Left ventricle myocardium superior (tissue), 1 donor: Measurements from ENCODE around the gene SCAPER. TPM values are rescaled to one million over a fixed set of nuclear protein-coding genes. Genes with fewer than 3 reads are reported as not detected.
"Not testable (repeated sequence)": the region's sequence is repeated elsewhere in the genome, so short reads cannot be mapped to it uniquely, and the experiment has no call there.

Experiments
- ATAC-seq: fragments of 200-7000 bp; cut with Tn5 transposase; one replicate; pipeline ENCODE4 v1.9.1; 2020; ENCODE audit warnings: mild to moderate bottlenecking, moderate library complexity
- DNase-seq: peaks from one replicate; pipeline ENCODE4 v3.0.0-alpha.2; 2020
- intact Hi-C: fragments of 100-400 bp; cut with micrococcal nuclease; formaldehyde crosslinking; loops from one replicate; pipeline ENCODE4 v1.11.0; 2022
- total RNA-seq: library from RNA; stranded (reverse); fragmentation: NEBNext Ultra II Directional; extraction: Animal tissue kit (Norgen Biotek cat#: 25700); gene quantifications from one replicate; pipeline ENCODE4 v1.2.1, GENCODE V29; 2021
- donor health status: DM: no; HTN: yes; CAD: no; lungs with severe emphysema.

Gene SCAPER
- total RNA-seq, 1 donor from 2014 or later, result 54.9 TPM

- no peak for ATAC-seq
- no peak for DNase-seq
- intact Hi-C loops, result no loop called here
Observed at GRCh38 chr15:76533995-76534394, 371.1 kb downstream of the SCAPER start.

GRCh38 chr15:76533060-76533820 is 371.9 kb downstream of the SCAPER start:
- intact Hi-C loops, result no loop called here
- no peak for ATAC-seq
- no peak for DNase-seq

GRCh38 chr15:76529911-76530310 is 375.2 kb downstream of the SCAPER start:
- DNase-seq (no peak), ATAC-seq (no peak)
- intact Hi-C loops, result no loop called here

DNA sequence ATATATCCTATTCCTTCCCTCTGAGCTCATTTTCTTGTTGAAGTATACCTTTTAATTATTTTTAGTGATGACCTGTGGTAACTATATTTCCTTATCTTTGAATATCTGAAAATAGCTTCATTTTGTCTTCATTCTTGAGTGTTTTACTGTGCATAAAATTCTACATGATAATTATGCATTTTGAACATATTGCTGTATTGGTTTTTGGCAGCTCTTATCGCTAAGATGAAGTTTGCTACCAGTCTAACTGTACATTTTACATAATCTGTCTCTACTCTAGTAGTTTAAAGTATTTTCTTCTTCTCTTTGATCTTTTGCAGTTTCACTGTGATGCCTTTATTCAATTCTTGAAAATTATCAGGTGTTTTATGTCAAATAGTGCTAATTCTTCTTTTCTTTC is 379.0 kb downstream of the SCAPER start:
- intact Hi-C loops, result no loop called here
- DNase-seq (no peak), ATAC-seq (no peak)

GRCh38 chr15:76517910-76518309 is 387.2 kb downstream of the SCAPER start:
- ATAC-seq, result no peak

DNA sequence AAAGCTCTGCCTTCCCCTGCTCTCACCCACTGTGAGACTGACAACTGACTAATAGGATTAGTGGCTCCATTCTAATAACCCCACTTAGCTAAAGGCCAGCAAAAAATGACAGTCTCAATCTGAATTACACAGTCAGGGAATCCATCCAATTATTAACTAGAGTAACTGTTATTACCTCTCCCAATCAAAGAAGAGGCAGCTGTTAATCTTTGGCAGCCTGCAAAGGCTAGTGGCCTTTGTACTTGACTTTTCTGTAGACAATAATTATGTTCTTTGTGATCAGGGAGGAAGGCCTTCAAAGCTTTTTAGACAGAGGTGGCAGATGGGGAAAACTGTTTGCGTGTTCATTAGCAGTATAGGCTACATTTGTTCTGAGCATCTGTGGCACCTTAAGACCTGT is 390.9 kb downstream of the SCAPER start:
- DNase-seq (no peak), ATAC-seq (no peak)
- intact Hi-C loops, result no loop called here

More at GRCh38 chr15:76517910-76518309, 387.2 kb downstream of the SCAPER start:
- DNase-seq, result no peak
- intact Hi-C loops, result no loop called here

GRCh38 chr15:76512971-76513370 is 392.2 kb downstream of the SCAPER start:
- DNase-seq (no peak), ATAC-seq (no peak)
- intact Hi-C loops, result no loop called here

DNA sequence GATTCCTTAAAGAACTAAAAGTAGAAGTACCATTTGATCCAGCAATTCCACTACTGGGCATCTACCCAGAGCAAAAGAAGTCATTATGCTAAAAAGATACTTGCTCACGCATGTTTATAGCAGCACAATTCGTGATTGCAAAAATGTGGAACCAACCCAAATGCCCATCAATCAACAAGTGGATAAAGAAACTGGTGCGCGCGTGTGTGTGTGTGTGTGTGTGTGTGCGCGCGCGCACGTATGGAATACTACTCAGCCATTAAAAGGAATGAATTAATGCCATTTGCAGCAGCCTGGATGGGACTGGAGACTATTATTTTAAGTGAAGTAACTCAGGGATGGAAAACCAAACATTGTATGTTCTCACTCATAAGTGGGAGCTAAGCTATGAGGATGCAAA is 394.5 kb downstream of the SCAPER start:
- DNase-seq, ATAC-seq, intact Hi-C loops: not testable (repeated sequence)

- intact Hi-C loops, result no loop called here
- ATAC-seq, result no peak
- no peak for DNase-seq
Observed at GRCh38 chr15:76503804-76504203, 401.3 kb downstream of the SCAPER start.

DNA sequence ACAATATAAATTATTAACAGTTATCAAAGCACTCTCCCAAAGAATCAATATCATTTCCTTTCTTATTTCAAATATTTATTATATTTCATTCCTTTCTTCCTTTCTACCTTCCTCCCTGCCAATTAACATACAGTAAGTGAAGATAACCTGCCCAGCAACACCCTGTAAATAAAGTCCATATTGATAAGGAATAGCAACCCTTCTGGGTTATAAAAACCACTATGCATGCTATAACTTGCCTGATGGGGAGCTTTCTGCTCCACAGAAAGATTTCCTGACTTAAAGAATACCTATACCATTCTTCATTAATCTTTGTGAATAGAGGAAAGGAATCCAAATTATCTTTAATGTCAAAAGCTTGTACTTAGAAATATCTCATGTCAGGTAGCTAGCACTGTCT is 402.0 kb downstream of the SCAPER start:
- intact Hi-C loops, result no loop called here
- ATAC-seq (no peak), DNase-seq (no peak)

DNA sequence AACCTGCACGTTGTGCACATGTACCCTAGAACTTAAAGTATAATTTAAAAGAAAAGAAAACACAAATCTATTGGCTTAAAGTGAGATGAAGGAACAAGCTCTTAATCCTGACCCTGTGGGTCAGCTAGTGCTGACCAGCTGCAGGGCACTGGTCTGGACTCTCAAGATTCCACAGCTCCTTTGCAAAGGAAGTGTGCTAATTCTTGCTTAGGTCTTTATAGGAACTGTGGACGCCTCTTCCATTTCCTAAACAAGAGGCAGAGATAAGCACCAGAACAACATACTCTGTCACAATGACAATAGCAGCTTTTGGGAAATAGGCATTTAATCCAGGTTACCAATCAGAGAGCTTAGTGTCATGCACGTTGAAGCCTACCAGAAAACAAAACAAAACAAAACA is 402.5 kb downstream of the SCAPER start:
- no peak for DNase-seq
- intact Hi-C loops, result no loop called here
- ATAC-seq, result no peak

DNA sequence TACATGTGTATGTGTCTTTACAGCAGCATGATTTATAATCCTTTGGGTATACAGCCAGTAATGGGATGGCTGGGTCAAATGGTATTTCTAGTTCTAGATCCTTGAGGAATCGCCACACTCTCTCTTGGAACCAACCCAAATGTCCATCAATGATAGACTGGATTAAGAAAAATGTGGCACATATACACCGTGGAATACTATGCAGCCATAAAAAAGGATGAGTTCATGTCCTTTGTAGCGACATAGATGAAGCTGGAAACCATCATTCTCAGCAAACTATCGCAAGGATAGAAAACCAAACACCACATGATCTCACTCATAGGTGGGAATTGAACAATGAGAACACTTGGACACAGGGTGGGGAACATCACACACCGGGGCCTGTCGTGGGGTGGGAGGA is 403.0 kb downstream of the SCAPER start:
- ATAC-seq, DNase-seq, intact Hi-C loops: not testable (repeated sequence)

DNA sequence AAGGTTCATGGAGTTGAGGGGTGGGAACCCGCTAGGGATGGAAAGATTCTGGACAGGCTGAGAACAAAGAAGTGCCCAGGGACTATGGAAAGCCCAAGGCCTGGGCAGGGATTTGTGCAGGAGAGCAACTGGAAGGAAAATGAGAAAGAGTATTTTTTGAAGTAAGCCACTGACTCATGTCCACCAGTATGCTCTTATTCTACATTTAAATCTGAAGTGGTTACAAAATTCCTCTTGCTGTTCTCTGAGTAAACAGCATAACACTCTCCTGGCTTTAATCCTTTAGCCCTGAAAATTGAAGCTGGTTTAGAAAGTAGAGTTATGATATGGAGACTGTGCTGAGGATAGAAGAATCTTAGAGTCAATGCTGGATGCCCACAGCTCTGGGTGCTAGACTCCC is 403.4 kb downstream of the SCAPER start:
- DNase-seq, result no peak
- intact Hi-C loops, result no loop called here
- no peak for ATAC-seq

DNA sequence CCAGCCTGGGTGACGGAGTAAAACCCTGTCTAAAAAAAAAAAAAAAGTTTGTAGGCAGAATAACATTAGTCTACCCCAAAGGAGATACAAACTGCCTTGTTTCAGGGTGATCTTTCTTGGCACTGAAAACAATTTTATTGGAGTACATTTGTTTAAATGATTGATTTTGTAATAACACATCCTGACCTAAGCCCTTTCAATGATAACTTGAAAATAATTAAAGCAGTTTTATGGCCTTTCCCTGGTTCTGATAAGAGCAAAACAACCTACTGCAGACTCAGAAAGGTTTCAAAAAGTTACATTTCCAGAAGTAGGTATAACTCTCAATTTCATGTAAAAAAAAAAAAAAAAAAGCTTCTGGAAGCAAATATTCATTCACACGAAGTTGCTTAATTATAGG is 404.1 kb downstream of the SCAPER start:
- no peak for ATAC-seq
- intact Hi-C loops, result no loop called here
- DNase-seq, result no peak

- intact Hi-C loops, result no loop called here
- no peak for DNase-seq
- no peak for ATAC-seq
Observed at GRCh38 chr15:76495487-76495886, 409.7 kb downstream of the SCAPER start.

DNA sequence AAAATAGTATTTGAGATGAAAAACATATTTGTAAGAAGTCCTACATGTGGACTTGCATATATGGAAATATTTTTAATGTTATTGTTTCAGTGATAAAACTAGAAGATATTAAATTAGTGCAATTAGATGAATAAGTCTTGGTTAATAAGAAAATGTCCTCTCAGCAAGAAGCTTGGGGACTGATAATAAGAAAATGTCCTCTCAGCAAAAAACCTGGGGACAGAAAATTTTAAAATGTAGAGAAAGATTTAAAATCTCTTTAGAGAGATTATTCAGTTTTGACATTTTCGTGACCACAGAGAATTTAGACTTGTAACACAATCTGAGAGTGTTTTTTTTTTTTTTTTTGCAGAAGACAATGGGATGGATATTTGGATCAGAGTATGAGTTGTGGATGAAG is 412.6 kb downstream of the SCAPER start:
- DNase-seq, result no peak
- intact Hi-C loops, result no loop called here
- no peak for ATAC-seq

GRCh38 chr15:76483752-76484151 is 421.4 kb downstream of the SCAPER start:
- ATAC-seq (no peak), DNase-seq (no peak)
- intact Hi-C loops, result no loop called here

DNA sequence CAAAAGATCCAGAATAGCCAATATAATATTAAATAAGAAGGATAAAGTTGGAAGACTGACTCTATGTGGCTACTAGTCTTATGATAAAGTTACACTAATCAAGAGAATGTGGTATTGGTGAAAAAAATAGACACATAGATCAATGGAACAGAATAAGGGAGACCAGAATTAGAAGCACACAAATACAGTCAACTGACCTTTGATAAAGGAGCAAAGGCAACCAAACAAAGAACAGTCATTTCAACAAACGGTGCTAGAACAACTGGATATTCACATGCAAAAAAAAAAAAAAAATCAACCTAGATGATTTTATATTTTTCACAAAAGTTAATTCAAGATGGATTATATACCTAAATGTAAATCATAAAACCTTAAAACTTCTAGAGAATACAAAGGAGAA is 422.1 kb downstream of the SCAPER start:
- ATAC-seq (no peak), DNase-seq (no peak)
- intact Hi-C loops, result no loop called here

DNA sequence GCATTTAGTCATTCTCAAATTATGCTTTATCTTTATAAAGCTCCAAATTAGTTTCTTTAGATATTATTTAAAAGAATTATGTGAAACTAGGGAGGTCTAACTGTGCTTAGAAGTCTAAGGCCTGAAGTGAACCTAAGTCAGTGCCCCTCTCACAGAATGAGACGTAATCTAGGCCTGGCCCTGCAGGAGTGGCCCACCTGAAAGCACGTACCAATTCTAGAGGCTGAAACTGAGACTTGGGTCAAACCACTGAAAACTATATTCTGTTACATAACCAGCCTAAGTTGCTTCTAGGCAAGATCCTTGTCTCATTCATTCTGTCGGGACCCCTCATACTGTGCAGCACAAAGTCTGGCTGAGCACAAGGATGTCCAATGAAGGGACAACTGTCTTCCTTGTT is 424.9 kb downstream of the SCAPER start:
- DNase-seq (no peak), ATAC-seq (no peak)
- intact Hi-C loops, result no loop called here

GRCh38 chr15:76470691-76471090 is 434.4 kb downstream of the SCAPER start:
- intact Hi-C loops, result no loop called here
- ATAC-seq, result no peak
- no peak for DNase-seq

DNA sequence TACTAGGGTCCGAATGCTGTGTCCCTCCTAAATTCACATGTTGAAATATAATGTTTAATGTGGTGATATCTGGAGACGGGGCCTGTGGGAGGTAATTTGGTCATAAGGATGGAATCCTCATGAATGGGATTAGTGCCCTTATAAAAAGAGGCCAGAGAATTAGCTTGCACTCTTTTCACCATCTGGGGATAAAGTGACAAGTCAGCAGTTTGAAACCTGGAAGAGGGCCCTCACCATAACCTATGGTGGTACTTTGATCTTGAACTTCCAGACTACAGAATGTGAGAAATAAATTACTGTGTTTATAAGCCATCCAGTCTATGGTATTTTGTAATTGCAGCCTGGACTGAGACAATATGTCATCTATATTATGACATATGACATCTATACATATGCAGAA is 436.4 kb downstream of the SCAPER start:
- intact Hi-C loops, result no loop called here
- ATAC-seq, result no peak
- no peak for DNase-seq

DNA sequence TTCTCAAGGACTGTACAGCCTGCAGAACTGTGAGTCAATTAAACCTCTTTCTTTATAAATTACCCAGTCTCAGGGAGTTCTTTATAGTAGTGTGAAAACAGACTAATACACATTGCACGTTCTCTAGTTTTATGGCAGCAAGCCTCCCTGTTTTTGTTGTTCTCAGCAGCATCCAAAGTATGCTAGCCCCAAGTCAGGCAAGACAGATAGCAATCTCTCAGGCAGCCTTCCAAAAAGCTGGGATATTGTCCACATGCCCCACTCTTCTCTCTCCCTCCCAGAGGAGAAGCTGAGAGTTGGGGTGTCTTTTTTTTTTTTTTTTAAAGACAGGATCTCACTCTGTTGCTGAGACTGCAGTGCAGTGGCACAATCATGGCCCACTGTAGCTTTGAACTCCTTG is 438.0 kb downstream of the SCAPER start:
- intact Hi-C loops, result no loop called here
- ATAC-seq, result no peak
- DNase-seq, result no peak
